Activated effector memory CD4-positive, alpha-beta T cell treated with Interleukin-2 at 50 U/mL for 16 hours (primary cell): ENCODE data around the gene LGALS13.
"Not testable (repeated sequence)": the region's sequence is repeated elsewhere in the genome, so short reads cannot be mapped to it uniquely, and the experiment has no call there.

ENCODE experiments used
- DNase-seq: peaks from one replicate; pipeline ENCODE4 v3.0.0-alpha.2; 2020

The LGALS13 gene

GRCh38 chr19:39623946-39624345, 21.6 kb downstream of the LGALS13 start:
- DNase-seq = no peak

GRCh38 chr19:39627631-39628030, 25.3 kb downstream of the LGALS13 start:
- DNase-seq = not testable (repeated sequence)

GRCh38 chr19:39631178-39631577, 28.9 kb downstream of the LGALS13 start:
- no peak for DNase-seq

- DNase-seq = no peak
These were observed 29.3 kb downstream of the LGALS13 start for GRCh38 chr19:39631626-39632025.

- no peak for DNase-seq
These were observed 35.6 kb downstream of the LGALS13 start for GRCh38 chr19:39637891-39638290.

GRCh38 chr19:39641773-39642172, 39.4 kb downstream of the LGALS13 start:
- DNase-seq = no peak

GRCh38 chr19:39643591-39643990, 41.3 kb downstream of the LGALS13 start:
- DNase-seq = no peak

- DNase-seq = no peak
These were observed 43.6 kb downstream of the LGALS13 start for GRCh38 chr19:39645800-39646411.

GRCh38 chr19:39647918-39648317, 45.6 kb downstream of the LGALS13 start:
- DNase-seq = no peak

- no peak for DNase-seq
These were observed 53.3 kb downstream of the LGALS13 start, which contains the start of gene LGALS16 for GRCh38 chr19:39655613-39656012. LGALS16 (plus strand) TSS chr19:39655913; CDS start chr19:39655962, 49 bp downstream.
